ENCODE measurements around the gene LAIR1.
"Not testable (repeated sequence)": the region's sequence is repeated elsewhere in the genome, so short reads cannot be mapped to it uniquely, and the experiment has no call there.

Gene LAIR1

GRCh38 chr19:54376610-54377285 lies 12.0 kb upstream of the LAIR1 start:
- no peak for DNase-seq (ENCODE audit: low spot score)

GRCh38 chr19:54375181-54375938 lies 10.6 kb upstream of the LAIR1 start:
- DNase-seq (ENCODE audit: low spot score), result not testable (repeated sequence)

GRCh38 chr19:54373781-54374631 lies 9.3 kb upstream of the LAIR1 start:
- DNase-seq (ENCODE audit: low spot score), result no peak

- not testable (repeated sequence) for DNase-seq (ENCODE audit: low spot score)
Measured at GRCh38 chr19:54371453-54371852, 6.7 kb upstream of the LAIR1 start.

GRCh38 chr19:54370434-54370796 lies 5.7 kb upstream of the LAIR1 start:
- not testable (repeated sequence) for DNase-seq (ENCODE audit: low spot score)

- DNase-seq (ENCODE audit: low spot score), result not testable (repeated sequence)
Measured at GRCh38 chr19:54369688-54370433, 5.1 kb upstream of the LAIR1 start.

- DNase-seq (ENCODE audit: low spot score), result no peak
Measured at GRCh38 chr19:54369082-54369687, 4.5 kb upstream of the LAIR1 start.

- no peak for DNase-seq (ENCODE audit: low spot score)
Measured at GRCh38 chr19:54366811-54367210, 2.1 kb upstream of the LAIR1 start.

- not testable (repeated sequence) for DNase-seq (ENCODE audit: low spot score)
Measured at GRCh38 chr19:54365798-54366197, 1.1 kb upstream of the LAIR1 start.

GRCh38 chr19:54361680-54362422 lies 2.9 kb downstream of the LAIR1 start:
- DNase-seq (ENCODE audit: low spot score), result not testable (repeated sequence)

- not testable (repeated sequence) for DNase-seq (ENCODE audit: low spot score)
Measured at GRCh38 chr19:54359149-54359820, 5.4 kb downstream of the LAIR1 start.

GRCh38 chr19:54357381-54357780 lies 7.3 kb downstream of the LAIR1 start:
- no peak for DNase-seq (ENCODE audit: low spot score)

- DNase-seq (ENCODE audit: low spot score), result no peak
Measured at GRCh38 chr19:54356444-54357056, 8.2 kb downstream of the LAIR1 start.

GRCh38 chr19:54355675-54356074 lies 9.1 kb downstream of the LAIR1 start:
- no peak for DNase-seq (ENCODE audit: low spot score)

- no peak for DNase-seq (ENCODE audit: low spot score)
Measured at GRCh38 chr19:54354761-54355160, 10.0 kb downstream of the LAIR1 start.

- no peak for DNase-seq (ENCODE audit: low spot score)
Measured at GRCh38 chr19:54352546-54352945, 12.2 kb downstream of the LAIR1 start.

GRCh38 chr19:54352041-54352440 lies 12.7 kb downstream of the LAIR1 start:
- no peak for DNase-seq (ENCODE audit: low spot score)

GRCh38 chr19:54351474-54351873 lies 13.3 kb downstream of the LAIR1 start:
- DNase-seq (ENCODE audit: low spot score), result no peak

- DNase-seq (ENCODE audit: low spot score), result peak; percentile 42
Measured at GRCh38 chr19:54345938-54346386, 18.8 kb downstream of the LAIR1 start.

GRCh38 chr19:54343868-54344267 lies 20.9 kb downstream of the LAIR1 start:
- DNase-seq (ENCODE audit: low spot score), result no peak

Measured in Ammon's horn (tissue), 1 donor.